Adrenal gland (tissue), 12 donors: ENCODE data around the gene CDC23. TPM values are rescaled to one million over a fixed set of nuclear protein-coding genes. Genes with fewer than 3 reads are reported as not detected.
"Not testable (repeated sequence)": the region's sequence is repeated elsewhere in the genome, so short reads cannot be mapped to it uniquely, and the experiment has no call there.

Experiments
- DNase-seq, 7 donors: peaks; one replicate each; pipeline ENCODE4 v3.0.0-alpha.2; 2019 to 2020
- H3K27ac ChIP-seq, 5 donors: fragments of 200-600 bp; sonication (generic) in 4 of 5; 1 replicate in 3 of 5; 2 replicates in 2 of 5; pipeline versions ENCODE4 v1.5.1 to v1.8.0; 2016 to 2020; ENCODE audit warnings: mild to moderate bottlenecking in 1 of 5
- H3K27me3 ChIP-seq: fragments of 200-600 bp; 2 replicates; pipeline ENCODE4 v1.8.0; 2021
- H3K36me3 ChIP-seq, 2 donors: fragments of 200-600 bp; replicated peaks in 1 of 2; 1 replicate in 1 of 2; 2 replicates in 1 of 2; pipeline versions ENCODE4 v1.5.1 to v1.8.0; 2018 to 2022
- H3K4me1 ChIP-seq, 2 donors: fragments of 200-600 bp; replicated peaks in 1 of 2; 1 replicate in 1 of 2; 2 replicates in 1 of 2; pipeline versions ENCODE4 v1.5.1 to v1.8.0; 2018 to 2021
- H3K4me3 ChIP-seq, 4 donors: fragments of 200-600 bp; sonication (generic) in 3 of 4; one replicate each; pipeline ENCODE4 v1.5.1; 2016 to 2018
- H3K9me3 ChIP-seq, 3 donors: fragments of 200-600 bp; sonication (generic) in 1 of 3; replicated peaks in 1 of 3; 1 replicate in 2 of 3; 2 replicates in 1 of 3; pipeline versions ENCODE4 v1.5.1 to v1.8.0; 2016 to 2021
- POLR2A ChIP-seq, 2 donors: fragments of 450-650 bp; IDR thresholded peaks; one replicate each; pipeline ENCODE4 v1.6.1; 2017; ENCODE audit warnings: antibody characterized with exemption in 2 of 2, mild to moderate bottlenecking in 2 of 2, moderate library complexity in 1 of 2
- WGBS, 4 donors: extraction: QIAGEN DNeasy Blood & Tissue Kit in 2 of 4; methylation state at CpG; one replicate each; pipeline versions ENCODE4 v1.1.5 to v1.1.7; 2013 to 2017; 5-methylcytosine and 5-hydroxymethylcytosine counted together
- intact Hi-C, 2 donors: fragments of 100-400 bp; cut with DNase I; formaldehyde crosslinking; loops; one replicate each; pipeline versions ENCODE4 v1.14.1 to v1.15.0; 2022 to 2023
- polyA plus RNA-seq, 3 donors: library from polyadenylated mRNA; stranded (reverse); fragments of 200-250 nt in 2 of 3; fragments of 350-450 nt in 1 of 3; fragmentation: Illumina TruSeq in 1 of 3; extraction: RNeasy Lipid Tissue Mini Kit (QIAGEN cat#74804) in 1 of 3; gene quantifications; one replicate each; pipeline ENCODE4 v1.2.3, GENCODE V29; 2013 to 2014
- total RNA-seq, 9 donors: library from RNA; depleted of rRNA in 4 of 9; stranded (reverse); fragments of >200 nt in 4 of 9; fragments of 120-200 nt in 1 of 9; fragmentation: NEBNext Ultra II Directional in 1 of 9; extraction: Animal tissue kit (Norgen Biotek cat#: 25700) in 1 of 9; gene quantifications; one replicate each; pipeline versions ENCODE4 v1.1.0 to v1.2.4, GENCODE V29; 2013 to 2023
- TF ChIP-seq, protein P1 (sequence below), 6 experiments: fragments of 450-650 bp in 4 of 6; fragments of 200-600 bp in 2 of 6; sonication (generic) in 1 of 6; IDR thresholded peaks; 1 replicate in 5 of 6; 2 replicates in 1 of 6; pipeline versions ENCODE4 v1.5.1 to v1.8.0; 2016 to 2021; ENCODE audit warnings: antibody characterized with exemption in 6 of 6, mild to moderate bottlenecking in 2 of 6, moderate library complexity in 1 of 6
- donor health status: healthy with polysubstance abuse.
- donor health status: Bipolar disorder and iron deficiency.
- donor health status: DM: yes; HTN: yes; CAD: no.
- donor health status: DM: no; HTN: no; CAD: no.
- donor health status: DM: no; HTN: no; CAD: no.
- donor health status: DM: yes; HTN: yes; CAD: no.

CDC23 gene
- total and polyA plus RNA-seq, 12 donors, result 7.6 to 57.6 (median 20.5) TPM

- Histone ChIP-seq H3K36me3 (no peaks in the 10 kb centered on the region), H3K27ac (no peak overlapping the region), H3K27me3 (no peaks in the 10 kb centered on the region), H3K4me3 (no peak overlapping the region), H3K4me1 (no peaks in the 10 kb centered on the region), H3K9me3 (no peaks in the 10 kb centered on the region)
- intact Hi-C loops, result no loop called here
- no peak for TF ChIP-seq POLR2A (IDR thresholded peaks at IDR 0.05)
- TF ChIP-seq, protein P1, sequence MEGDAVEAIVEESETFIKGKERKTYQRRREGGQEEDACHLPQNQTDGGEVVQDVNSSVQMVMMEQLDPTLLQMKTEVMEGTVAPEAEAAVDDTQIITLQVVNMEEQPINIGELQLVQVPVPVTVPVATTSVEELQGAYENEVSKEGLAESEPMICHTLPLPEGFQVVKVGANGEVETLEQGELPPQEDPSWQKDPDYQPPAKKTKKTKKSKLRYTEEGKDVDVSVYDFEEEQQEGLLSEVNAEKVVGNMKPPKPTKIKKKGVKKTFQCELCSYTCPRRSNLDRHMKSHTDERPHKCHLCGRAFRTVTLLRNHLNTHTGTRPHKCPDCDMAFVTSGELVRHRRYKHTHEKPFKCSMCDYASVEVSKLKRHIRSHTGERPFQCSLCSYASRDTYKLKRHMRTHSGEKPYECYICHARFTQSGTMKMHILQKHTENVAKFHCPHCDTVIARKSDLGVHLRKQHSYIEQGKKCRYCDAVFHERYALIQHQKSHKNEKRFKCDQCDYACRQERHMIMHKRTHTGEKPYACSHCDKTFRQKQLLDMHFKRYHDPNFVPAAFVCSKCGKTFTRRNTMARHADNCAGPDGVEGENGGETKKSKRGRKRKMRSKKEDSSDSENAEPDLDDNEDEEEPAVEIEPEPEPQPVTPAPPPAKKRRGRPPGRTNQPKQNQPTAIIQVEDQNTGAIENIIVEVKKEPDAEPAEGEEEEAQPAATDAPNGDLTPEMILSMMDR (IDR thresholded peaks at IDR 0.05), result no peak
- 84 to 92% (median 88%) methylated on average over 3 of the region's 3 CpGs for WGBS, 4 donors
- DNase-seq, result no peak
Observed at GRCh38 chr5:138252944-138253343, 39.8 kb upstream of the CDC23 start.

DNA sequence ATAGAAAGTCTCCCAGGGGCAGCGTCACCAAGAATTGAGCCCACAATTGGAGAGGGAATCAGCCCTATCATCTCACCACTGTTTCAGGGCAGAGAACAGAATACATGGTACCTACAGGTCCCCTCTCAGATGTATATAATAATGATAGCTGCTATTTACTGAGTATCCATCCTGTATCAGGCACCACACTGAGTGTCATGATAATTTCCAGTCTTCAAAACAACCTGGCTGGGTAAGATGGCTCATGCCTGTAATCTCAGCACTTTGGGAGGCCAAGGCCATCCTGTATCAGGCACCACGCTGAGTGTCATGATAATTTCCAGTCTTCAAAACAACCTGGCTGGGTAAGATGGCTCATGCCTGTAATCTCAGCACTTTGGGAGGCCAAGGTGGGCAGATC is 34.7 kb upstream of the CDC23 start:
- H3K4me3 ChIP-seq, H3K27me3 ChIP-seq, intact Hi-C loops, H3K27ac ChIP-seq, H3K4me1 ChIP-seq, H3K9me3 ChIP-seq, H3K36me3 ChIP-seq: not testable (repeated sequence)
- WGBS, 4 donors, result 57 to 70% (median 67%) methylated on average over 2 of the region's 2 CpGs
- DNase-seq, result peak in 2 of 7 donors; percentile 4 to 20

DNA sequence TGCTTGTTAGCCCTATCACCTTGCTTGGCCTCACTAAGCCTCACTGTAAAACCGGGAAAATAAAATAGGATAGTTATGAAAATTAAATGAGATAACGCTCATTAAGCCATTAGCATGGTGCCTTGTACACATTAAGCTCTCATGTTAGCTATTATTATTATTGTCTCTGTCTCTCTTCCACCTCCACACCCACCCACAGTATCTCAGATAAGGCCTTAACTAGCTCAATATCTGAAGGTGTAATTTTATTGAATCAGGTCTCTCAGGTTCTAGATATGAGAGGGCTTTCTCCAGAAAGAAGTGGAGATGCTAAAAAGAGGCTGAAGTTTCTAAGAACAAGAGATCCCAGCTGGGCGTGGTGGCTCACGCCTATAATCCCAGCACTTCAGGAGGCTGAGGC is 33.7 kb upstream of the CDC23 start:
- TF ChIP-seq POLR2A (IDR thresholded peaks at IDR 0.05), result no peak
- TF ChIP-seq, protein P1 (IDR thresholded peaks at IDR 0.05), result no peak
- intact Hi-C loops, result no loop called here
- Histone ChIP-seq H3K4me3 (no peak overlapping the region), H3K9me3 (no peaks in the 10 kb centered on the region), H3K27me3 (no peaks in the 10 kb centered on the region), H3K27ac (no peak overlapping the region), H3K4me1 (peaks cover 0 to 6% of the 10 kb centered on the region in 2 donors), H3K36me3 (no peaks in the 10 kb centered on the region)
- no peak for DNase-seq
- 84 to 97% (median 90%) methylated on average over 4 of the region's 4 CpGs for WGBS, 4 donors

- intact Hi-C loops, result no loop called here
- H3K4me3 ChIP-seq, result no peak overlapping the region
- no peaks in the 10 kb centered on the region for H3K36me3 ChIP-seq
- no peaks in the 10 kb centered on the region for H3K27me3 ChIP-seq
- TF ChIP-seq, protein P1 (IDR thresholded peaks at IDR 0.05), result no peak
- TF ChIP-seq POLR2A (IDR thresholded peaks at IDR 0.05), result no peak
- H3K27ac ChIP-seq, result no peak overlapping the region
- H3K9me3 ChIP-seq, result no peaks in the 10 kb centered on the region
- 81 to 95% (median 86%) methylated on average over 4 of the region's 4 CpGs for WGBS, 4 donors
- DNase-seq, result no peak
- peaks cover 0 to 8% of the 10 kb centered on the region in 2 donors for H3K4me1 ChIP-seq
Observed at GRCh38 chr5:138246334-138246733, 33.2 kb upstream of the CDC23 start.

DNA sequence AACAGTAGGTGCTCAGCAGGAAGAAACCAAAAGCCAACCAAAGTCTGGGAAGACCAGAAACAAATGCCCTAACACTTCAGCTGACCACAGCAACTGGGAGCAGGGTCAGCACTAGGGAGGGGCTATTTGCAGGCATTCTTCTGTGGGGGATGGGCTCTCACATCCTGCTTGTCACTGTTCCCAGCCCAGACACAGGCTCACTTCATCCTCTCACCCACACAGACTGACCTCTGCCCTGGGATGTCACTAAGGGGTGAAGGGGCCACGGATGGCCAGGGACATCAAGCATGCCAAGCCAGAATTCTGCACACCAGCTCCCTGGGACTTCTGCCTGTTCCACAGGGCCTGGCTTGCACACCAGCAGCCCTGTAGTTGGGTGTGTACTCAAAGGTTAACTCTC is 32.6 kb upstream of the CDC23 start:
- WGBS, 4 donors, result 47 to 48% methylated on average over 1 of the region's 1 CpG; no CpG with 5 or more reads in 2 of the 4 donors
- intact Hi-C loops, result no loop called here
- DNase-seq, result no peak

More for the DNA sequence above, 32.6 kb upstream of the CDC23 start:
- peaks cover 0 to 8% of the 10 kb centered on the region in 2 donors for H3K4me1 ChIP-seq
- no peak overlapping the region for H3K27ac ChIP-seq
- TF ChIP-seq POLR2A (IDR thresholded peaks at IDR 0.05), result no peak
- TF ChIP-seq, protein P1 (IDR thresholded peaks at IDR 0.05), result no peak
- no peak overlapping the region for H3K4me3 ChIP-seq
- H3K27me3 ChIP-seq, result no peaks in the 10 kb centered on the region
- no peaks in the 10 kb centered on the region for H3K36me3 ChIP-seq
- H3K9me3 ChIP-seq, result no peaks in the 10 kb centered on the region
